Myocyte (in vitro differentiated cells): Measurements from ENCODE around the gene PLAAT1. TPM values are rescaled to one million over a fixed set of nuclear protein-coding genes. Genes with fewer than 3 reads are reported as not detected.

Experiments
- total RNA-seq: library from RNA; depleted of rRNA; stranded (reverse); fragments of >200 nt; gene quantifications from 2 replicates; pipeline ENCODE4 v1.2.3, GENCODE V29; 2014

The PLAAT1 gene
- total RNA-seq, 1 donor from 2014 or later: not detected

Other genes starting within 250 kb of the PLAAT1 start
- gene ATP13A5, start 137.5 kb downstream of the PLAAT1 start, total RNA-seq: not detected in 2 replicates